ENCODE data around the gene FANK1.

FANK1 gene

DNA sequence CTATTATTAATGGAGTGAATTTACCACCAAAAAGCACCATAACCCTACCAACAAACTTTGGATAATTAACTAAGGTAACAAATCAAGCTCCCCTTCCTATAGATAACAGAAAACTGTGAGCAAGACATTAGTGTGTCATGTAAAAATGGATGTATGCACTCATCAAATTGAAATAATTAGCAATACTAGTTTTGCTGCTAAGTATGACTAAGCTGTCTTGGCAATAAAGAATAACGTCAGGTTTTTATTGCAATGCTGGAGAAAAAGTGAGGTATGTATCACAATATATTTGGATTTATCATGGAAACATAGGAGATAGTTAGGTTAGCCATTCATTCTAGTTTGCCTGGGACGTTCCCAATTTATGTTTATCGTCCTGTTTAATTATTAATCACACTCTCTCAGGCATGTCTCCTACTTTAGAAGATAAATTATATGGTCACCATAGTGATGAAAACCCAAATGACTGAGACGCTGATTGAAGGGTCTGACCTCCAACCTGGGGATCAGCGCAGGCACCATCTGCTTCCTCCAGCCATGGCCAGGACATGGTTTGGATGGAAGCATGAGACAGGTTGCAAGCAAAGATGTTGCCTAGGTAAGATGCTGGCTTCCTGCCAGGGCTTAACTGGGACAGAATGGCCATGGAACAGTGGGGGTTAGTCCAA is 125.6 kb downstream of the FANK1 start:
- in situ Hi-C loops (cut with MboI; ENCODE audit: low sequenced_read_pairs, unreplicated experiment): no loop called here
- DNase-seq (ENCODE audit: low spot score): no peak
- TF ChIP-seq, protein P1, sequence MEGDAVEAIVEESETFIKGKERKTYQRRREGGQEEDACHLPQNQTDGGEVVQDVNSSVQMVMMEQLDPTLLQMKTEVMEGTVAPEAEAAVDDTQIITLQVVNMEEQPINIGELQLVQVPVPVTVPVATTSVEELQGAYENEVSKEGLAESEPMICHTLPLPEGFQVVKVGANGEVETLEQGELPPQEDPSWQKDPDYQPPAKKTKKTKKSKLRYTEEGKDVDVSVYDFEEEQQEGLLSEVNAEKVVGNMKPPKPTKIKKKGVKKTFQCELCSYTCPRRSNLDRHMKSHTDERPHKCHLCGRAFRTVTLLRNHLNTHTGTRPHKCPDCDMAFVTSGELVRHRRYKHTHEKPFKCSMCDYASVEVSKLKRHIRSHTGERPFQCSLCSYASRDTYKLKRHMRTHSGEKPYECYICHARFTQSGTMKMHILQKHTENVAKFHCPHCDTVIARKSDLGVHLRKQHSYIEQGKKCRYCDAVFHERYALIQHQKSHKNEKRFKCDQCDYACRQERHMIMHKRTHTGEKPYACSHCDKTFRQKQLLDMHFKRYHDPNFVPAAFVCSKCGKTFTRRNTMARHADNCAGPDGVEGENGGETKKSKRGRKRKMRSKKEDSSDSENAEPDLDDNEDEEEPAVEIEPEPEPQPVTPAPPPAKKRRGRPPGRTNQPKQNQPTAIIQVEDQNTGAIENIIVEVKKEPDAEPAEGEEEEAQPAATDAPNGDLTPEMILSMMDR (IDR thresholded peaks at IDR 0.05; ENCODE audit: borderline replicate concordance, control extremely low read depth, extremely low read depth, insufficient read depth, missing control alignments): no peak

DNA sequence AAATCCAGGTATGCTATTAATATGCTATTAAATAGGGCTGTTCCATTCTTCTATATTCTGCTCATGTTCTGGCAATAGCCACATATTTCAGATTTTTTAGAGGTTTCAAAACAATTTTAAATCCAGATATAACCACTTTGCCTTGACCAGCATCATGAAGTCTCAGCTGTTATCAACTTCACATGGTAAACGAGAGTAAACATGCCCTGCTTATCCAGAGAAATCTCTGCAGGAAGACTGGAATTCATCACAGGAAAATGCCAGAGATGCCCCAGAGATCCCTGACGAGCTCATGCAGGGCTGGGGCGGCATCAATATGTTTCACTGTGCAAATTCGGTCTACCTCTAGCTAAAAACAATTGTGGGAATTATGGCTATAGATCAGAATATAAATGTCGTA is 126.5 kb downstream of the FANK1 start:
- in situ Hi-C loops (cut with MboI; ENCODE audit: low sequenced_read_pairs, unreplicated experiment): no loop called here
- TF ChIP-seq, protein P1 (IDR thresholded peaks at IDR 0.05; ENCODE audit: borderline replicate concordance, control extremely low read depth, extremely low read depth, insufficient read depth, missing control alignments): no peak
- DNase-seq (ENCODE audit: low spot score): no peak

DNA sequence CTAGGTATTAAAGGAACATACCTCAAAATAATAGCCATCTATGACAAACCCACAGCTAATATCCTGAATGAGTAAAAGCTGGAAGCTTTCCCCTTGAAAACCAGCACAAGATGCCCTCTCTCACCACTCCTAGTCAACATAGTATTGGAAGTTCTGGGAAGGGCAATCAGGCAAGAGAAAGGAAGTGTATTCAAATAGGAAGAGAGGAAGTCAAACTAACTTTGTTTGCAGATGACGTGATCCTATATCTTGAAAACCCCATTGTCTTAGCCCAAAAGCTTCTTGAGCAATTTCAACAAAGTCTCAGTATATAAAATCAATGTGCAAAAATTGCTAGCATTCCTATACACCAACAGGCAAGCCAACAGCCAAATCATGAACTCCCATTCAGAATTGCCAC is 131.3 kb downstream of the FANK1 start:
- TF ChIP-seq, protein P1 (IDR thresholded peaks at IDR 0.05; ENCODE audit: borderline replicate concordance, control extremely low read depth, extremely low read depth, insufficient read depth, missing control alignments): no peak
- DNase-seq (ENCODE audit: low spot score): no peak
- in situ Hi-C loops (cut with MboI; ENCODE audit: low sequenced_read_pairs, unreplicated experiment): no loop called here

DNA sequence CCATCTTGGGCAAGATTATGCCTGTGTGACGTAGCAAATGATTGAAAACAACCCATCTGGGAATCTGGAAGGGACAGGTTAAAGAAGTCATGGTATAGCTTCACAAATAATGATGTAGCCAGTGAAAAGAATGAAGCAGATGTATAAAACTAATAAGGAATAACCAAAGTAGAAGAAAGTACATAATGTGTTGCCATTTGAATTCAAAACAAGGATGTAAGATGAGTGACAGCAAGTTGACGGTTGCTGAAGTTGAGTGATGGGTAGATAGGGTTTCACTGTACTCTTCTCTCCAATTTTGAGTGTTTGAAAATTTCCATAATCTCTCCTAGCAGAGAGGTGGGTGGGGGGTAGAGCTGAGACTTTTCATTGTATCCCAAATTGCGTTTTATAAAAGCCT is 133.6 kb downstream of the FANK1 start:
- in situ Hi-C loops (cut with MboI; ENCODE audit: low sequenced_read_pairs, unreplicated experiment): no loop called here
- TF ChIP-seq, protein P1 (IDR thresholded peaks at IDR 0.05; ENCODE audit: borderline replicate concordance, control extremely low read depth, extremely low read depth, insufficient read depth, missing control alignments): no peak
- DNase-seq (ENCODE audit: low spot score): no peak

DNA sequence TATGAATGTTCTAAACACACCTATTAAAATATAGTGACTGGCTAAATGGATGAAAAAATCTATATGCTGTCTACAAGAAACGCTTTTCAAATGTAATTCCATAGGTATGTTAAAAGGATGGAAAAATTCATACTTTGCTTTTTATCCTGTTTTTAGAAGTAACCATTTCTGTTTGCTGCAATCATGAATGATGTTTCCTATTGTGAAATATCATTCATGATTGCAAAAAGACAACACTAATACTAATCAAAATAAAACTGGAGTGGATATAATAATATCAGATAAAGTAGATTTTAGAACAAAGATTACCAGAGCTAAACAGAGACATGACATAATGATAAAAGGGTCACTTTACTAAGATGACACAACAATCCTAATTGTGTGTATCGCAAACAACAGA is 138.2 kb downstream of the FANK1 start:
- DNase-seq (ENCODE audit: low spot score): no peak
- TF ChIP-seq, protein P1 (IDR thresholded peaks at IDR 0.05; ENCODE audit: borderline replicate concordance, control extremely low read depth, extremely low read depth, insufficient read depth, missing control alignments): no peak
- in situ Hi-C loops (cut with MboI; ENCODE audit: low sequenced_read_pairs, unreplicated experiment): no loop called here

DNA sequence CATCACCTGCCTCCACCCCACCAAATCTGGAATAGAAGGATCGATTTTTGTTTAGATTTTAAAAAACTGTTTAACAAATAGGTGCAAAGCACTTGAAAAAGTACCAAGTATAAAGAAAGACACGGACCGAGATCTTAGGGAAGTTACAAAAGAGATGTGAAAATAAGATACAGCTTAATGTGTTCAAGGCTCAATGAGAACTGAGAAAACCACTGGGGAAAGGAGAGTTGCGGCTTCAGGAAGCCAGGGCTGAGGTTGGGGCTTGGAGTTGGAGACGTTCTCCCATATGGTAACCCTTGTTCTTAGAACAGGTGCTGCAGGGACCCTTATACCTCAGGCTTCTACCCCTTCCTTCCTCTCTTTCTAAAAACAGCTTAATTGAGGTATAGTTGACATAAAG is 140.2 kb downstream of the FANK1 start:
- in situ Hi-C loops (cut with MboI; ENCODE audit: low sequenced_read_pairs, unreplicated experiment): no loop called here
- no peak for DNase-seq (ENCODE audit: low spot score)
- TF ChIP-seq, protein P1 (IDR thresholded peaks at IDR 0.05; ENCODE audit: borderline replicate concordance, control extremely low read depth, extremely low read depth, insufficient read depth, missing control alignments): no peak

All from GM13976 (cell line).